ENCODE data around the gene CENPP. TPM values are rescaled to one million over a fixed set of nuclear protein-coding genes. Genes with fewer than 3 reads are reported as not detected.

Gene CENPP
- total RNA-seq, 4 donors from 2014 or later, result 1.5 to 11.6 (median 5.5) TPM

GRCh38 chr9:92641092-92641809 is 315.5 kb downstream of the CENPP start:
- H3K36me3 ChIP-seq, result peaks cover 53 to 59% of the 10 kb centered on the region in 2 donors
- 94 to 96% methylated on average over 12 to 17 of the region's 20 CpGs for WGBS, 2 donors
- no peak overlapping the region for H3K27ac ChIP-seq
- DNase-seq, result no peak
- H3K9me3 ChIP-seq, result no peaks in the 10 kb centered on the region
- intact Hi-C loops (cut with DNase I), result no loop called here
- no peaks in the 10 kb centered on the region for H3K4me1 ChIP-seq
- H3K27me3 ChIP-seq, result no peaks in the 10 kb centered on the region
- no peak for TF ChIP-seq POLR2A (IDR thresholded peaks at IDR 0.05)
- TF ChIP-seq CTCF (IDR thresholded peaks at IDR 0.05), result no peak
- H3K4me3 ChIP-seq (replicated peaks in 1 of 3), result no peak overlapping the region

DNA sequence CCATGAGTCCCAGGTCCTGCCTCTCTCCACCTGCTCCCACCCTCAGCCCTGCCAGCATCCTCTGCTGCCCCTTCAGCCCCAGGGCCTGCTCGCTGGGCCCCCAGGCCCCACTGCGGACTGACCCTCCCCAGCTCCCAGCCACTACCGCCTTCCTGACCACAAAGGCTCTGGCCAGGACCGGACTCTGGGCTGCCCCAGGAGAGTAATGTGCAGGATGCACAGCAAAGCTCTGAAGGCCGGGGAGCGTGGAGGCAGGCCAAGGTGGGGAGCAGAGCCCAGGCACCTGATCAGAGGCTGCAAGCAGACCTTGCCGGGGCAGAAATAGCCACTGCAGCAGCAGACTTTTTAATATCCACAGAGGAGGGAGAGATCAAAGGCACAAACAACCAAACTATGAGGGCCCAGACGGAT is 316.3 kb downstream of the CENPP start:
- peaks cover 53 to 55% of the 10 kb centered on the region in 2 donors for H3K36me3 ChIP-seq
- H3K4me3 ChIP-seq (replicated peaks in 1 of 3), result no peak overlapping the region
- 89 to 99% methylated on average over 6 of the region's 8 CpGs for WGBS, 2 donors
- no peak for DNase-seq
- H3K27me3 ChIP-seq, result no peaks in the 10 kb centered on the region
- TF ChIP-seq CTCF (IDR thresholded peaks at IDR 0.05) (no peak), POLR2A (IDR thresholded peaks at IDR 0.05) (no peak)
- intact Hi-C loops (cut with DNase I), result no loop called here
- no peak overlapping the region for H3K27ac ChIP-seq
- H3K4me1 ChIP-seq, result no peaks in the 10 kb centered on the region
- H3K9me3 ChIP-seq, result no peaks in the 10 kb centered on the region

- no peak for DNase-seq
- Histone ChIP-seq H3K9me3 (no peaks in the 10 kb centered on the region), H3K27ac (no peak overlapping the region), H3K4me3 (replicated peaks in 1 of 3) (no peak overlapping the region), H3K27me3 (no peaks in the 10 kb centered on the region), H3K36me3 (peaks cover 55 to 57% of the 10 kb centered on the region in 2 donors), H3K4me1 (no peaks in the 10 kb centered on the region)
- intact Hi-C loops (cut with DNase I), result no loop called here
- 95 to 97% methylated on average over 7 of the region's 7 CpGs for WGBS, 2 donors
- no peak for TF ChIP-seq CTCF (IDR thresholded peaks at IDR 0.05)
- no peak for TF ChIP-seq POLR2A (IDR thresholded peaks at IDR 0.05)
Measured at GRCh38 chr9:92642564-92642963, 316.8 kb downstream of the CENPP start.

DNA sequence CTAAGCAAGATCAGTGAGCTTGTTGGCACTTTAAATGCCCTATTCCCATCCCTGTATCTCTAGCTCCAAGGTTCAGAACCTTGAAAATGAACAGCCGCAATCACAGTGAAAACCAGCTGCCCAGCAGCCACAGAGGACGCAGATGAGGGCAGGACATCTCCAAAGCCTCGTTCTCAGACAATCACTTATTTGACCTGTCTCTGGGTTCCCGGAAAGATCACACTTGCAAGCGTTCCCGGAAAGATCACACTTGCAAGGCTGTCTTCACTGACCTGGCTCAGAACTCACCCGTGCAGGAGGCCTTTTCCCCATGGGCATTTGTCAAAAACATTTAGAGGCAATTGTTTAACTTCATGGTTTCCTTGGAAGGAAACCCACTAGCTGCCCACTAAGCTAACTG is 318.5 kb downstream of the CENPP start:
- Histone ChIP-seq H3K27me3 (no peaks in the 10 kb centered on the region), H3K4me3 (replicated peaks in 1 of 3) (no peak overlapping the region), H3K36me3 (peaks cover 57 to 63% of the 10 kb centered on the region in 2 donors), H3K27ac (no peak overlapping the region), H3K4me1 (no peaks in the 10 kb centered on the region), H3K9me3 (no peaks in the 10 kb centered on the region)
- 89 to 92% methylated on average over 7 of the region's 7 CpGs for WGBS, 2 donors
- DNase-seq, result no peak
- TF ChIP-seq CTCF (IDR thresholded peaks at IDR 0.05) (no peak), POLR2A (IDR thresholded peaks at IDR 0.05) (no peak)
- intact Hi-C loops (cut with DNase I), result no loop called here

DNA sequence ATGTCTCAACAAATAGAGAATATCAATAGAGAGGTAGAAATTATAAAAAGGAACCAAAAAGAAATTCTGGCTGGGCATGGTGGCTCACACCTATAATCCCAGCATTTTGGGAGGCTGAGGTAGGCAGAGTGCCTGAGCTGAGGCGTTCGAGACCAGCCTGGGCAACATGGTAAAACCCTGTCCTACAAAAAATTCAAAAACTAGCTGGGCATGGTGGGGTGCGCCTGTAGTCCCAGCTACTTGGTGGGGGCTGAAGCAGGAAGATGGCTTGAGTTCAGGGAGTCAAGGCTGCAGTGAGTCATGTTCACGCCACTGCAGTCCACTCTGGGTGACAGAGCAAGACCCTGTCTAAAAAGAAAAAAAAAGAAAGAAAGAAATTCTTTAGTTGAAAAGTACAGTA is 319.3 kb downstream of the CENPP start:
- Histone ChIP-seq H3K27ac (no peak overlapping the region), H3K27me3 (no peaks in the 10 kb centered on the region), H3K9me3 (no peaks in the 10 kb centered on the region), H3K4me1 (no peaks in the 10 kb centered on the region), H3K4me3 (replicated peaks in 1 of 3) (no peak overlapping the region), H3K36me3 (peaks cover 58 to 62% of the 10 kb centered on the region in 2 donors)
- DNase-seq, result no peak
- TF ChIP-seq POLR2A (IDR thresholded peaks at IDR 0.05) (no peak), CTCF (IDR thresholded peaks at IDR 0.05) (no peak)
- intact Hi-C loops (cut with DNase I), result no loop called here
- 98 to 100% methylated on average over 4 of the region's 4 CpGs for WGBS, 2 donors

Data from thyroid gland (tissue), 4 donors.